Measurements from ENCODE around the gene FARS2.

- no peak for TF ChIP-seq EZH2 (IDR thresholded peaks at IDR 0.05; ENCODE audit: borderline replicate concordance, insufficient read depth, low read depth, low read length, poor library complexity, severe bottlenecking)
- TF ChIP-seq, protein P1, sequence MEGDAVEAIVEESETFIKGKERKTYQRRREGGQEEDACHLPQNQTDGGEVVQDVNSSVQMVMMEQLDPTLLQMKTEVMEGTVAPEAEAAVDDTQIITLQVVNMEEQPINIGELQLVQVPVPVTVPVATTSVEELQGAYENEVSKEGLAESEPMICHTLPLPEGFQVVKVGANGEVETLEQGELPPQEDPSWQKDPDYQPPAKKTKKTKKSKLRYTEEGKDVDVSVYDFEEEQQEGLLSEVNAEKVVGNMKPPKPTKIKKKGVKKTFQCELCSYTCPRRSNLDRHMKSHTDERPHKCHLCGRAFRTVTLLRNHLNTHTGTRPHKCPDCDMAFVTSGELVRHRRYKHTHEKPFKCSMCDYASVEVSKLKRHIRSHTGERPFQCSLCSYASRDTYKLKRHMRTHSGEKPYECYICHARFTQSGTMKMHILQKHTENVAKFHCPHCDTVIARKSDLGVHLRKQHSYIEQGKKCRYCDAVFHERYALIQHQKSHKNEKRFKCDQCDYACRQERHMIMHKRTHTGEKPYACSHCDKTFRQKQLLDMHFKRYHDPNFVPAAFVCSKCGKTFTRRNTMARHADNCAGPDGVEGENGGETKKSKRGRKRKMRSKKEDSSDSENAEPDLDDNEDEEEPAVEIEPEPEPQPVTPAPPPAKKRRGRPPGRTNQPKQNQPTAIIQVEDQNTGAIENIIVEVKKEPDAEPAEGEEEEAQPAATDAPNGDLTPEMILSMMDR (IDR thresholded peaks at IDR 0.05): no peak
Observed at GRCh38 chr6:5457983-5458683, 196.8 kb downstream of the FARS2 start.
